Effector memory CD4-positive, alpha-beta T cell (primary cell): ENCODE data around the gene TLDC2.
"Not testable (repeated sequence)": the region's sequence is repeated elsewhere in the genome, so short reads cannot be mapped to it uniquely, and the experiment has no call there.

Experiments used
- DNase-seq, 3 donors: peaks; one replicate each; pipeline ENCODE4 v3.0.0-alpha.2; 2020
- H3K27ac ChIP-seq: 2 replicates; pipeline ENCODE4 v1.7.0; 2013; ENCODE audit warnings: mild to moderate bottlenecking, low read length, moderate library complexity; ENCODE audit not compliant: insufficient read depth, poor library complexity, severe bottlenecking
- H3K27me3 ChIP-seq: replicated peaks from 2 replicates; pipeline ENCODE4 v1.7.0; 2013; ENCODE audit warnings: mild to moderate bottlenecking, low read length; ENCODE audit not compliant: insufficient read depth, control insufficient read depth, poor library complexity, severe bottlenecking
- H3K36me3 ChIP-seq: 2 replicates; pipeline ENCODE4 v1.7.0; 2013; ENCODE audit warnings: mild to moderate bottlenecking, low read length, moderate library complexity; ENCODE audit not compliant: control insufficient read depth, insufficient read depth
- H3K4me1 ChIP-seq: 2 replicates; pipeline ENCODE4 v1.7.0; 2013; ENCODE audit warnings: low read length, mild to moderate bottlenecking; ENCODE audit not compliant: control insufficient read depth, insufficient read depth, poor library complexity, severe bottlenecking
- H3K4me3 ChIP-seq: 2 replicates; pipeline ENCODE4 v1.7.0; 2013; ENCODE audit warnings: low read length, low read depth, mild to moderate bottlenecking; ENCODE audit not compliant: insufficient read depth, poor library complexity, severe bottlenecking
- H3K9me3 ChIP-seq: 2 replicates; pipeline ENCODE4 v1.7.0; 2013; ENCODE audit warnings: mild to moderate bottlenecking, low read length, moderate library complexity; ENCODE audit not compliant: control insufficient read depth

TLDC2 gene

GRCh38 chr20:36836591-36837269, 39.2 kb upstream of the TLDC2 start:
- Histone ChIP-seq H3K36me3 (no peaks in the 10 kb centered on the region), H3K27me3 (no peaks in the 10 kb centered on the region), H3K27ac (no peak overlapping the region), H3K4me1 (peaks cover 6% of the 10 kb centered on the region), H3K4me3 (no peak overlapping the region), H3K9me3 (no peaks in the 10 kb centered on the region)
- no peak for DNase-seq

GRCh38 chr20:36838376-36838775, 37.6 kb upstream of the TLDC2 start:
- H3K4me1 ChIP-seq, DNase-seq, H3K27ac ChIP-seq, H3K4me3 ChIP-seq, H3K36me3 ChIP-seq, H3K9me3 ChIP-seq, H3K27me3 ChIP-seq: not testable (repeated sequence)

- no peak overlapping the region for H3K27ac ChIP-seq
- no peak for DNase-seq
- no peaks in the 10 kb centered on the region for H3K9me3 ChIP-seq
- no peaks in the 10 kb centered on the region for H3K36me3 ChIP-seq
- no peak overlapping the region for H3K4me3 ChIP-seq
- peaks cover 6% of the 10 kb centered on the region for H3K4me1 ChIP-seq
- H3K27me3 ChIP-seq: no peaks in the 10 kb centered on the region
These were observed 36.8 kb upstream of the TLDC2 start for GRCh38 chr20:36839150-36839549.

GRCh38 chr20:36841030-36841429, 34.9 kb upstream of the TLDC2 start:
- not testable (repeated sequence) for H3K27ac ChIP-seq, H3K36me3 ChIP-seq, DNase-seq, H3K4me1 ChIP-seq, H3K27me3 ChIP-seq, H3K9me3 ChIP-seq, H3K4me3 ChIP-seq

GRCh38 chr20:36845288-36845971, 30.5 kb upstream of the TLDC2 start:
- H3K4me1 ChIP-seq: no peaks in the 10 kb centered on the region
- no peaks in the 10 kb centered on the region for H3K36me3 ChIP-seq
- H3K4me3 ChIP-seq: no peak overlapping the region
- DNase-seq: no peak
- H3K27ac ChIP-seq: no peak overlapping the region
- no peaks in the 10 kb centered on the region for H3K9me3 ChIP-seq
- H3K27me3 ChIP-seq: no peaks in the 10 kb centered on the region

GRCh38 chr20:36847009-36847709, 28.8 kb upstream of the TLDC2 start:
- Histone ChIP-seq H3K9me3 (no peaks in the 10 kb centered on the region), H3K4me3 (no peak overlapping the region), H3K4me1 (no peaks in the 10 kb centered on the region), H3K36me3 (no peaks in the 10 kb centered on the region), H3K27me3 (no peaks in the 10 kb centered on the region), H3K27ac (no peak overlapping the region)
- DNase-seq: no peak

- H3K4me1 ChIP-seq: no peaks in the 10 kb centered on the region
- no peaks in the 10 kb centered on the region for H3K36me3 ChIP-seq
- no peak overlapping the region for H3K4me3 ChIP-seq
- no peak for DNase-seq
- no peaks in the 10 kb centered on the region for H3K9me3 ChIP-seq
- H3K27ac ChIP-seq: no peak overlapping the region
- H3K27me3 ChIP-seq: no peaks in the 10 kb centered on the region
These were observed 28.3 kb upstream of the TLDC2 start for GRCh38 chr20:36847710-36848040.

GRCh38 chr20:36848078-36848660, 27.8 kb upstream of the TLDC2 start:
- Histone ChIP-seq H3K27me3 (no peaks in the 10 kb centered on the region), H3K4me3 (no peak overlapping the region), H3K27ac (no peak overlapping the region), H3K4me1 (no peaks in the 10 kb centered on the region), H3K9me3 (no peaks in the 10 kb centered on the region), H3K36me3 (no peaks in the 10 kb centered on the region)
- no peak for DNase-seq

GRCh38 chr20:36848677-36849076, 27.3 kb upstream of the TLDC2 start:
- H3K27me3 ChIP-seq: no peaks in the 10 kb centered on the region
- no peaks in the 10 kb centered on the region for H3K9me3 ChIP-seq
- no peaks in the 10 kb centered on the region for H3K36me3 ChIP-seq
- no peaks in the 10 kb centered on the region for H3K4me1 ChIP-seq
- no peak overlapping the region for H3K4me3 ChIP-seq
- H3K27ac ChIP-seq: no peak overlapping the region
- DNase-seq: no peak
